Activated CD8-positive, alpha-beta T cell treated with anti-CD3 and anti-CD28 coated beads, Interleukin-2, amount 10 ng/mL, durations not matched to agents 7 days and 5 days (primary cell): ENCODE measurements around the gene PAFAH1B2. TPM values are rescaled to one million over a fixed set of nuclear protein-coding genes. Genes with fewer than 3 reads are reported as not detected.
"Not testable (repeated sequence)": the region's sequence is repeated elsewhere in the genome, so short reads cannot be mapped to it uniquely, and the experiment has no call there.

Experiments
- ATAC-seq: fragments of 150-1000 bp; cut with Tn5 transposase; one replicate; pipeline ENCODE4 v1.10.0; 2021; ENCODE audit warnings: moderate library complexity
- CTCF ChIA-PET: fragments of 350-600 bp; sonication (Branson Sonifier 250); formaldehyde crosslinking; loops from one replicate; lab custom pipeline; 2021; ENCODE audit warnings: antibody characterized with exemption; lab: Charles Lee
- POLR2A ChIA-PET: fragments of 350-600 bp; sonication (Branson Sonifier 250); formaldehyde crosslinking; loops from one replicate; lab custom pipeline; 2021; ENCODE audit warnings: antibody characterized with exemption; lab: Charles Lee
- DNase-seq: peaks from one replicate; pipeline ENCODE4 v3.0.0-alpha.2; 2020
- H3K27ac Mint-ChIP-seq: one replicate; pipeline ENCODE4 v1.8.0; 2021; ENCODE audit warnings: mild to moderate bottlenecking, mixed read lengths
- H3K27me3 Mint-ChIP-seq: one replicate; pipeline ENCODE4 v1.8.0; 2021; ENCODE audit warnings: low read depth, mixed read lengths
- H3K36me3 Mint-ChIP-seq: one replicate; pipeline ENCODE4 v1.8.0; 2021; ENCODE audit warnings: low read depth, mixed read lengths
- H3K4me1 Mint-ChIP-seq: one replicate; pipeline ENCODE4 v1.8.0; 2021; ENCODE audit warnings: low read depth, mixed read lengths
- H3K4me3 Mint-ChIP-seq: one replicate; pipeline ENCODE4 v1.8.0; 2021; ENCODE audit warnings: mild to moderate bottlenecking, mixed read lengths
- H3K9me3 Mint-ChIP-seq: one replicate; pipeline ENCODE4 v1.8.0; 2022; ENCODE audit warnings: mixed read lengths; ENCODE audit not compliant: insufficient read depth
- total RNA-seq, 2 experiments: library from RNA; stranded (reverse); gene quantifications; one replicate each; pipeline ENCODE4 v1.2.3, GENCODE V29; 2021

PAFAH1B2 gene
- total RNA-seq, 2 experiments from 2014 or later = 56.5 to 60.0 TPM

- H3K27ac Mint-ChIP-seq, CTCF ChIA-PET, H3K9me3 Mint-ChIP-seq, H3K36me3 Mint-ChIP-seq, ATAC-seq, DNase-seq, H3K4me1 Mint-ChIP-seq, H3K4me3 Mint-ChIP-seq, POLR2A ChIA-PET: not testable (repeated sequence)
- peaks cover 12% of the 10 kb centered on the region for H3K27me3 Mint-ChIP-seq
Observed at GRCh38 chr11:117130396-117130795, 13.7 kb upstream of the PAFAH1B2 start.

GRCh38 chr11:117130879-117131278 is 13.2 kb upstream of the PAFAH1B2 start:
- ChIA-PET CTCF (no interaction called here), POLR2A (no interaction called here)
- no peaks in the 10 kb centered on the region for H3K9me3 Mint-ChIP-seq
- no peak overlapping the region for H3K4me3 Mint-ChIP-seq
- no peaks in the 10 kb centered on the region for H3K36me3 Mint-ChIP-seq
- ATAC-seq (no peak), DNase-seq (no peak)
- H3K27me3 Mint-ChIP-seq = peaks cover 11% of the 10 kb centered on the region
- no peak overlapping the region for H3K27ac Mint-ChIP-seq
- H3K4me1 Mint-ChIP-seq = peaks cover 9% of the 10 kb centered on the region

- ATAC-seq (no peak), DNase-seq (no peak)
- H3K27ac Mint-ChIP-seq = no peak overlapping the region
- H3K4me3 Mint-ChIP-seq = no peak overlapping the region
- H3K36me3 Mint-ChIP-seq = no peaks in the 10 kb centered on the region
- POLR2A ChIA-PET = no interaction called here
- peaks cover 9% of the 10 kb centered on the region for H3K4me1 Mint-ChIP-seq
- H3K27me3 Mint-ChIP-seq = no peaks in the 10 kb centered on the region
- no peaks in the 10 kb centered on the region for H3K9me3 Mint-ChIP-seq
- CTCF ChIA-PET = interaction anchor here (1.4 to 1.6 kb wide), 2 partner anchors 11 to 402 kb away, joined by 3 to 9 read pairs; no protein-coding TSS in a partner anchor
Observed at GRCh38 chr11:117134431-117134830, 9.7 kb upstream of the PAFAH1B2 start.

- H3K27ac Mint-ChIP-seq, H3K27me3 Mint-ChIP-seq, CTCF ChIA-PET, POLR2A ChIA-PET, H3K36me3 Mint-ChIP-seq, DNase-seq, ATAC-seq, H3K9me3 Mint-ChIP-seq, H3K4me1 Mint-ChIP-seq, H3K4me3 Mint-ChIP-seq: not testable (repeated sequence)
Observed at GRCh38 chr11:117134979-117135378, 9.1 kb upstream of the PAFAH1B2 start.

- H3K9me3 Mint-ChIP-seq, H3K4me3 Mint-ChIP-seq, DNase-seq, POLR2A ChIA-PET, ATAC-seq, CTCF ChIA-PET, H3K4me1 Mint-ChIP-seq, H3K36me3 Mint-ChIP-seq, H3K27ac Mint-ChIP-seq: not testable (repeated sequence)
- H3K27me3 Mint-ChIP-seq = peaks cover 21% of the 10 kb centered on the region
Observed at GRCh38 chr11:117137223-117138086, 6.6 kb upstream of the PAFAH1B2 start.

GRCh38 chr11:117143390-117143789 is 697 bp upstream of the PAFAH1B2 start:
- no peaks in the 10 kb centered on the region for H3K9me3 Mint-ChIP-seq
- peak overlapping the region; percentile 92 for H3K4me3 Mint-ChIP-seq
- POLR2A ChIA-PET = interaction anchor here (0.6 to 2.8 kb wide), 6 partner anchors 36 to 390 kb away, joined by 3 to 32 read pairs (median 4); partner anchors contain the start of genes SIDT2 and ZPR1
- CTCF ChIA-PET = interaction anchor here (1.3 to 4.1 kb wide), 5 partner anchors 29 to 352 kb away, joined by 5 to 32 read pairs (median 12); partner anchors contain the start of genes APOA5, PCSK7 and SIDT2
- ATAC-seq (peak; percentile 23), DNase-seq (peak; percentile 42)
- peaks cover 21% of the 10 kb centered on the region for H3K27me3 Mint-ChIP-seq
- peak overlapping the region; percentile 92 for H3K27ac Mint-ChIP-seq
- H3K4me1 Mint-ChIP-seq = peaks cover 40% of the 10 kb centered on the region
- peaks cover 28% of the 10 kb centered on the region for H3K36me3 Mint-ChIP-seq

GRCh38 chr11:117144477-117145392 is 648 bp downstream of the PAFAH1B2 start:
- ATAC-seq = peak; percentile 67
- DNase-seq = peak; percentile 41
- peak overlapping the region; percentile 92 for H3K4me3 Mint-ChIP-seq
- H3K9me3 Mint-ChIP-seq = no peaks in the 10 kb centered on the region
- H3K27ac Mint-ChIP-seq = peak overlapping the region; percentile 92
- H3K36me3 Mint-ChIP-seq = peaks cover 31% of the 10 kb centered on the region
- CTCF ChIA-PET = interaction anchor here (0.6 to 4.1 kb wide), 18 partner anchors 10 to 412 kb away, joined by 3 to 32 read pairs (median 4); partner anchors contain the start of genes APOA5, PCSK7 and SIDT2
- peaks cover 21% of the 10 kb centered on the region for H3K27me3 Mint-ChIP-seq
- H3K4me1 Mint-ChIP-seq = peaks cover 42% of the 10 kb centered on the region
- POLR2A ChIA-PET = interaction anchor here (0.7 to 2.8 kb wide), 16 partner anchors 22 to 391 kb away, joined by 3 to 32 read pairs (median 3); partner anchors contain the start of genes APOA5, PCSK7, RNF214 and SIDT2

GRCh38 chr11:117145393-117145761 is 1.3 kb downstream of the PAFAH1B2 start:
- H3K27me3 Mint-ChIP-seq = peaks cover 14% of the 10 kb centered on the region
- POLR2A ChIA-PET = interaction anchor here (0.7 to 2.8 kb wide), 4 partner anchors 30 to 355 kb away, joined by 3 to 32 read pairs (median 9); partner anchors contain the start of genes APOA5, PCSK7 and SIDT2
- H3K27ac Mint-ChIP-seq = peak overlapping the region; percentile 92
- CTCF ChIA-PET = interaction anchor here (0.7 to 4.1 kb wide), 11 partner anchors 12 to 354 kb away, joined by 3 to 32 read pairs (median 4); partner anchors contain the start of genes APOA5 and SIDT2
- peaks cover 35% of the 10 kb centered on the region for H3K36me3 Mint-ChIP-seq
- H3K4me1 Mint-ChIP-seq = peaks cover 42% of the 10 kb centered on the region
- ATAC-seq (no peak), DNase-seq (peak; percentile 25)
- peak overlapping the region; percentile 92 for H3K4me3 Mint-ChIP-seq
- no peaks in the 10 kb centered on the region for H3K9me3 Mint-ChIP-seq

GRCh38 chr11:117146521-117146920 is 2.4 kb downstream of the PAFAH1B2 start:
- Mint-ChIP-seq H3K36me3 (peaks cover 41% of the 10 kb centered on the region), H3K27ac (no peak overlapping the region), H3K4me1 (peaks cover 42% of the 10 kb centered on the region), H3K9me3 (no peaks in the 10 kb centered on the region), H3K27me3 (peaks cover 4% of the 10 kb centered on the region), H3K4me3 (peak overlapping the region; percentile 92)
- POLR2A ChIA-PET = interaction anchor here (0.6 kb wide), 2 partner anchors 10 to 65 kb away, joined by 3 read pairs; no protein-coding TSS in a partner anchor
- ATAC-seq (no peak), DNase-seq (no peak)
- CTCF ChIA-PET = interaction anchor here (0.7 to 4.1 kb wide), 4 partner anchors 34 to 355 kb away, joined by 3 to 32 read pairs (median 4); partner anchors contain the start of genes APOA5 and SIDT2

- CTCF ChIA-PET = no interaction called here
- peaks cover 16% of the 10 kb centered on the region for H3K4me1 Mint-ChIP-seq
Observed at GRCh38 chr11:117152066-117152465, 8.0 kb downstream of the PAFAH1B2 start.

GRCh38 chr11:117154468-117154867 is 10.4 kb downstream of the PAFAH1B2 start:
- H3K36me3 Mint-ChIP-seq = peaks cover 45% of the 10 kb centered on the region
- no peak overlapping the region for H3K27ac Mint-ChIP-seq
- H3K27me3 Mint-ChIP-seq = no peaks in the 10 kb centered on the region
- no peak overlapping the region for H3K4me3 Mint-ChIP-seq
- ChIA-PET CTCF (interaction anchor here (1.4 kb wide), 1 partner anchor 10 kb away, joined by 3 read pairs; the partner anchor contains the start of gene PAFAH1B2), POLR2A (interaction anchor here (0.7 kb wide), 1 partner anchor 453 kb away, joined by 3 read pairs; no protein-coding TSS in a partner anchor)
- ATAC-seq = no peak
- peaks cover 9% of the 10 kb centered on the region for H3K4me1 Mint-ChIP-seq
- no peaks in the 10 kb centered on the region for H3K9me3 Mint-ChIP-seq
- no peak for DNase-seq

More at GRCh38 chr11:117152066-117152465, 8.0 kb downstream of the PAFAH1B2 start:
- no peaks in the 10 kb centered on the region for H3K9me3 Mint-ChIP-seq
- POLR2A ChIA-PET = no interaction called here
- peaks cover 42% of the 10 kb centered on the region for H3K36me3 Mint-ChIP-seq
- DNase-seq = no peak
- no peak overlapping the region for H3K4me3 Mint-ChIP-seq
- no peaks in the 10 kb centered on the region for H3K27me3 Mint-ChIP-seq
- no peak overlapping the region for H3K27ac Mint-ChIP-seq
- ATAC-seq = no peak
